GM21515 (cell line): ENCODE results near the gene PRKD1.

Experiments
- ATAC-seq: cut with Tn5 transposase; IDR thresholded peaks from one replicate; pipeline ENCODE4 v1.9.1; 2021; ENCODE audit not compliant: unreplicated experiment

PRKD1 gene

GRCh38 chr14:29536886-29537511, 390.6 kb downstream of the PRKD1 start:
- ATAC-seq: no peak

- no peak for ATAC-seq
These were observed 398.2 kb downstream of the PRKD1 start for GRCh38 chr14:29529418-29529817.

GRCh38 chr14:29528889-29529288, 398.8 kb downstream of the PRKD1 start:
- no peak for ATAC-seq

GRCh38 chr14:29527286-29527685, 400.4 kb downstream of the PRKD1 start:
- no peak for ATAC-seq
